KMS-11 (cell line): Measurements from ENCODE around the gene LURAP1L.
A peak's percentile ranks its signal among the peaks of the same experiment; 100 is the strongest.

Experiments
- H2AFZ ChIP-seq: fragments of 200-600 bp; sonication (generic); 2 replicates; pipeline ENCODE4 v1.6.1; 2016; ENCODE audit warnings: antibody characterized with exemption, mixed run types, low read depth
- H3K27ac ChIP-seq: fragments of 200-600 bp; sonication (generic); 2 replicates; pipeline ENCODE4 v1.6.1; 2016; ENCODE audit warnings: mild to moderate bottlenecking, mixed run types
- H3K27me3 ChIP-seq: fragments of 200-600 bp; sonication (generic); 2 replicates; pipeline ENCODE4 v1.6.1; 2017; ENCODE audit warnings: mild to moderate bottlenecking, low read depth, mixed run types, moderate library complexity; ENCODE audit not compliant: insufficient read depth
- H3K36me3 ChIP-seq: fragments of 200-600 bp; sonication (generic); 2 replicates; pipeline ENCODE4 v1.6.1; 2017; ENCODE audit warnings: mild to moderate bottlenecking, mixed run types; ENCODE audit not compliant: insufficient read depth
- H3K4me1 ChIP-seq: fragments of 200-600 bp; sonication (generic); 2 replicates; pipeline ENCODE4 v1.6.1; 2016; ENCODE audit warnings: mild to moderate bottlenecking, low read depth, mixed run types; ENCODE audit not compliant: poor library complexity, severe bottlenecking
- H3K4me2 ChIP-seq: fragments of 200-600 bp; sonication (generic); 2 replicates; pipeline ENCODE4 v1.7.0; 2016; ENCODE audit warnings: mild to moderate bottlenecking, mixed run types
- H3K4me3 ChIP-seq: fragments of 200-600 bp; sonication (generic); IDR thresholded peaks from 2 replicates; pipeline ENCODE4 v1.6.1; 2017; ENCODE audit warnings: low read depth, low read length, mixed read lengths; ENCODE audit not compliant: insufficient read depth
- H3K79me2 ChIP-seq: fragments of 200-600 bp; sonication (generic); 2 replicates; pipeline ENCODE4 v1.6.1; 2016; ENCODE audit warnings: low read depth, mixed run types; ENCODE audit not compliant: insufficient read depth
- H3K9ac ChIP-seq: fragments of 200-600 bp; sonication (generic); 2 replicates; pipeline ENCODE4 v1.6.1; 2016; ENCODE audit warnings: mild to moderate bottlenecking, mixed run types
- H4K20me1 ChIP-seq: fragments of 200-600 bp; sonication (generic); 2 replicates; pipeline ENCODE4 v1.6.1; 2016; ENCODE audit warnings: mild to moderate bottlenecking, mixed run types; ENCODE audit not compliant: insufficient read depth
- CTCF ChIP-seq: fragments of 200-600 bp; sonication (generic); conservative IDR thresholded peaks from 2 replicates; pipeline ENCODE4 v1.6.1; 2017; ENCODE audit warnings: low read depth, mild to moderate bottlenecking, antibody characterized with exemption, low read length, moderate library complexity, mixed read lengths

LURAP1L gene

GRCh38 chr9:12785941-12786340, 11.1 kb downstream of the LURAP1L start:
- peaks cover 20% of the 10 kb centered on the region for H3K79me2 ChIP-seq
- H3K4me3 ChIP-seq: no peak overlapping the region
- peaks cover 48% of the 10 kb centered on the region for H3K4me1 ChIP-seq
- no peaks in the 10 kb centered on the region for H3K36me3 ChIP-seq
- H4K20me1 ChIP-seq: no peaks in the 10 kb centered on the region
- peak overlapping the region; percentile 86 for H3K4me2 ChIP-seq
- no peak overlapping the region for H2AFZ ChIP-seq
- H3K9ac ChIP-seq: peak overlapping the region; percentile 91; the same call in 1 of the 2 replicates
- H3K27ac ChIP-seq: peak overlapping the region; percentile 99
- TF ChIP-seq CTCF: no peak
- H3K27me3 ChIP-seq: no peaks in the 10 kb centered on the region

DNA sequence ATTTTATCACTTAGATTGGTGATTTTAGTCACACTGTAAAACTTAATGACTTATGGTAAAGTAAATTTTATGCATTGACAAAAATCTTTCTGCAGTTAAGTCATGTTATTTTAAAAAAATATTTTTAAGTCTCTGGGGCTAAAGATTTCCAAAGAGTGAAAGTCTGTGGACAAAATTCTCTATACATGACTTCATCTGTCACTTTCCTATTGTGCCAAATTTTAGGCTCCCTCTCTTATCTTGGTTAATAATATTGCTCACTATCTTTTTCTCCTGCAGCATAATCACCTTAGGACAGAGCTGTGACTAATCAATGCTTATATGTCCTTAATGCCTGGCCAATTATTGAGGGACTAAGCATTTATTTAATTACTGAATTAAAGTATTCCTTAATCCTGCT, 15.2 kb downstream of the LURAP1L start:
- Histone ChIP-seq H3K27ac (no peak overlapping the region), H3K79me2 (peaks cover 7% of the 10 kb centered on the region), H3K9ac (no peak overlapping the region), H3K27me3 (no peaks in the 10 kb centered on the region), H4K20me1 (no peaks in the 10 kb centered on the region), H3K4me2 (no peak overlapping the region), H3K4me3 (no peak overlapping the region), H3K36me3 (no peaks in the 10 kb centered on the region), H3K4me1 (peaks cover 26% of the 10 kb centered on the region), H2AFZ (no peak overlapping the region)
- TF ChIP-seq CTCF: no peak

GRCh38 chr9:12790883-12791282, 16.1 kb downstream of the LURAP1L start:
- Histone ChIP-seq H3K4me2 (no peak overlapping the region), H3K9ac (no peak overlapping the region), H3K4me1 (peaks cover 17% of the 10 kb centered on the region), H2AFZ (no peak overlapping the region), H4K20me1 (no peaks in the 10 kb centered on the region), H3K36me3 (no peaks in the 10 kb centered on the region), H3K27me3 (no peaks in the 10 kb centered on the region), H3K27ac (no peak overlapping the region), H3K4me3 (no peak overlapping the region), H3K79me2 (peaks cover 7% of the 10 kb centered on the region)
- TF ChIP-seq CTCF: no peak

DNA sequence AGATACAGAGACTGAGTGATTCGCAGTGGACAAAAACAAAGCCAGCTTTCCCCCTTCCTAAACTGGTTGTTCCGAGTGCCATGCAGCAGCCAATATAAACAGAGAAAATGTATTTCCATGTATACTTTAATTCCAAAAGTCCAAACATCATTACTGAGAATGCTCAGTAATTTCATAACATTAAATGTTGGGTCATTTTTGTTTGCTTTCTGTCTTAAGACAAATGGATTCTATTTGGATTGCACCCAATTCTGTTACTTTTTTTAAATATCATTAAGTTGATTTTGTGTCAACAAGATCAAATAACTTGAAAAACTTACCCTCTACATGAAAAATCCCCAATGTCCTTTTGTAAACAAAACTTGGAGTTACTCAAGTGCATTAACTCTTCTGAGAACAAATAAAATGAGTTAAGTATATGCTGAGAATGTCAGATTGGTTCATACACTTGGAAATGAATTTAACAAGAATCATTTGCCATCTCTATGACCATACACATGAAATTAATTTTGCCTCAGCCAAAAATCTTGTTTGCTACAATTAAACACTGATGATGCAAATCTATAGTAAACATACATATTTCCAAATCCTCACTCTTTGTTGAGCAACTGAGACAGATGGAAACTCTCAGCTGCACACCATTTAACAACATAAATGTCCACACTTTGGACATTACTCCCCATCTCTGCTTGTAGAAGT, 19.4 kb downstream of the LURAP1L start:
- Histone ChIP-seq H3K79me2 (no peaks in the 10 kb centered on the region), H3K9ac (no peak overlapping the region), H3K4me3 (no peak overlapping the region), H3K27ac (no peak overlapping the region), H3K36me3 (no peaks in the 10 kb centered on the region), H4K20me1 (no peaks in the 10 kb centered on the region), H3K4me1 (no peaks in the 10 kb centered on the region), H3K27me3 (no peaks in the 10 kb centered on the region), H3K4me2 (no peak overlapping the region), H2AFZ (no peak overlapping the region)
- no peak for TF ChIP-seq CTCF
